Measurements from ENCODE around the gene RAE1. TPM values are rescaled to one million over a fixed set of nuclear protein-coding genes. Genes with fewer than 3 reads are reported as not detected.

RAE1 gene
- total RNA-seq, 1 experiment from 2014 or later = 53.1 TPM

DNA sequence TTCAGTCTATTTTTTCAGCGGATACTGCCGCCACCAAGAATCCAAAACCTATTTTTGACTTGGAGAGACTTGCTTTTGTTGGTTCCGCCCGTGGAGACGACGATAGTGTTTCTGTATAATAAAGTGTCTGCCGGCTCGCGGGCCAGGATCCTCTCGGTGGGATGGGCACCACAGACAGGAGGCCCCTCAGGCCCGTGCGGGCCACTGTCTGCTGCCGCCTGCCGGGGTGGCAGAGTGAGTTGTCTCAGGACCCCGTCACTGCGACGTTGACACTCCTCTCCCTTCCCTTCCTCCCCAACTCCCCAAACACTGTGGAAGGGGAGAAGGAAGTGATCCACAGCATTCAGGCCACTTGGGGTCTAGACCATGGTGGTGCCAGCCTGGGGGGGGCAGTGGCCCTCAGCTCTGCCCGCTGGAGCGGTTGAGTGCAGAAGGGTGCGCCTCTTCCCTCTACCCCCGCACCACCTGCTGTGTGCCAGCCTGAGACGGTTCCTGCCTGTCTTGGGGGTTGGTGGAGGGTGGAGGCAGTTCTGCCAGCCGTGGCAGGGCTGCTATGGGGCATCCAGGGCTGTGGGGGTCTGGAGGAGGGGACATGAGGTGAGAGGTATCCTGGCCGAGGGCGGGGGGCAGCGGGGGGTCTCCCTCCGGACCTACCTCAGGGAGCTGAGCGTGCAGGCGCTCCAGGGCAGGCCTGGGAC, 57.6 kb downstream of the RAE1 start:
- H3T11ph ChIP-seq (ENCODE audit: low read length) = no peak overlapping the region
- H2AFZ ChIP-seq (ENCODE audit: low read length) = no peak overlapping the region
- no peak overlapping the region for H3K4ac ChIP-seq (ENCODE audit: low read depth, low read length)
- no peaks in the 10 kb centered on the region for H3K23me2 ChIP-seq (ENCODE audit: insufficient read length, low read depth, low read length, poor library complexity, severe bottlenecking)
- H3K36me3 Mint-ChIP-seq (ENCODE audit: insufficient read depth in 1 of 3, low read depth in 3 of 3) = peaks cover 12 to 41% (median 36%) of the 10 kb centered on the region in 3 experiments
- WGBS (ENCODE audit: extremely low coverage, insufficient read length, low lambda C conversion rate) = no CpG with 5 or more reads among the region's 29 CpGs
- H3K9ac ChIP-seq (ENCODE audit: extremely low read depth, insufficient read length, low read length) = no peak overlapping the region
- no peak overlapping the region for H4K91ac ChIP-seq (ENCODE audit: insufficient read length, low read depth, low read length)
- H2BK20ac ChIP-seq (ENCODE audit: low read depth, low read length, poor library complexity, severe bottlenecking) = no peak overlapping the region
- no peak overlapping the region for H4K8ac ChIP-seq (replicated peaks; ENCODE audit: insufficient read length, low read depth, low read length)
- H3K27me3 Mint-ChIP-seq (ENCODE audit: low read depth) = peaks cover 2% of the 10 kb centered on the region
- no peaks in the 10 kb centered on the region for H3K27me3 ChIP-seq (ENCODE audit: insufficient read depth, low read length)
- H3K79me1 ChIP-seq (ENCODE audit: insufficient read depth, low read depth, low read length, poor library complexity, severe bottlenecking) = no peaks in the 10 kb centered on the region
- H4K20me1 ChIP-seq (ENCODE audit: control insufficient read depth, insufficient read depth, insufficient read length) = no peaks in the 10 kb centered on the region
- H2BK5ac ChIP-seq (ENCODE audit: insufficient read length, low read length) = no peak overlapping the region
- TF ChIP-seq, protein P1, sequence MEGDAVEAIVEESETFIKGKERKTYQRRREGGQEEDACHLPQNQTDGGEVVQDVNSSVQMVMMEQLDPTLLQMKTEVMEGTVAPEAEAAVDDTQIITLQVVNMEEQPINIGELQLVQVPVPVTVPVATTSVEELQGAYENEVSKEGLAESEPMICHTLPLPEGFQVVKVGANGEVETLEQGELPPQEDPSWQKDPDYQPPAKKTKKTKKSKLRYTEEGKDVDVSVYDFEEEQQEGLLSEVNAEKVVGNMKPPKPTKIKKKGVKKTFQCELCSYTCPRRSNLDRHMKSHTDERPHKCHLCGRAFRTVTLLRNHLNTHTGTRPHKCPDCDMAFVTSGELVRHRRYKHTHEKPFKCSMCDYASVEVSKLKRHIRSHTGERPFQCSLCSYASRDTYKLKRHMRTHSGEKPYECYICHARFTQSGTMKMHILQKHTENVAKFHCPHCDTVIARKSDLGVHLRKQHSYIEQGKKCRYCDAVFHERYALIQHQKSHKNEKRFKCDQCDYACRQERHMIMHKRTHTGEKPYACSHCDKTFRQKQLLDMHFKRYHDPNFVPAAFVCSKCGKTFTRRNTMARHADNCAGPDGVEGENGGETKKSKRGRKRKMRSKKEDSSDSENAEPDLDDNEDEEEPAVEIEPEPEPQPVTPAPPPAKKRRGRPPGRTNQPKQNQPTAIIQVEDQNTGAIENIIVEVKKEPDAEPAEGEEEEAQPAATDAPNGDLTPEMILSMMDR (conservative IDR thresholded peaks at IDR 0.05) = no peak
- no peak overlapping the region for H2BK12ac ChIP-seq (ENCODE audit: insufficient read length, low read depth, low read length)
- H3K4me3 Mint-ChIP-seq = no peak overlapping the region
- H2AK5ac ChIP-seq (ENCODE audit: insufficient read length, low read length) = no peak overlapping the region
- no peaks in the 10 kb centered on the region for H3K4me1 ChIP-seq (ENCODE audit: insufficient read depth, low read length)
- no peak overlapping the region for H3K4me2 ChIP-seq (ENCODE audit: insufficient read depth, insufficient read length, low read length)
- H3K27ac ChIP-seq (ENCODE audit: insufficient read length, low read depth, low read length) = no peak overlapping the region
- H3K27ac Mint-ChIP-seq = no peak overlapping the region
- no peak overlapping the region for H3K18ac ChIP-seq (ENCODE audit: insufficient read length, low read depth, low read length)
- no peak overlapping the region for H3K56ac ChIP-seq (ENCODE audit: insufficient read length, low read depth, low read length)
- no peak overlapping the region for H4K5ac ChIP-seq (ENCODE audit: insufficient read length, low read depth, low read length)
- H3K9me3 Mint-ChIP-seq = no peaks in the 10 kb centered on the region
- H3K14ac ChIP-seq (ENCODE audit: insufficient read depth, low read length) = no peak overlapping the region
- H3K9me3 ChIP-seq (ENCODE audit: control insufficient read depth, low read depth, low read length) = no peaks in the 10 kb centered on the region
- no peak overlapping the region for H3K23ac ChIP-seq (ENCODE audit: insufficient read length, low read depth, low read length)
- no peaks in the 10 kb centered on the region for H3K79me2 ChIP-seq (ENCODE audit: insufficient read depth, low read length)
- H2BK15ac ChIP-seq (ENCODE audit: low read depth, low read length) = no peak overlapping the region
- no peak overlapping the region for H2BK120ac ChIP-seq (ENCODE audit: low read depth, low read length, poor library complexity, severe bottlenecking)
- peaks cover 3 to 13% of the 10 kb centered on the region in 2 experiments; a peak in 1 of 4 replicates for H3K4me1 Mint-ChIP-seq
- DNase-seq = no peak
